GM18861 (cell line): ENCODE results near the gene RABEP1.

Source experiments
- ATAC-seq: cut with Tn5 transposase; IDR thresholded peaks from one replicate; pipeline ENCODE4 v1.9.1; 2021; ENCODE audit not compliant: unreplicated experiment

RABEP1 gene

DNA sequence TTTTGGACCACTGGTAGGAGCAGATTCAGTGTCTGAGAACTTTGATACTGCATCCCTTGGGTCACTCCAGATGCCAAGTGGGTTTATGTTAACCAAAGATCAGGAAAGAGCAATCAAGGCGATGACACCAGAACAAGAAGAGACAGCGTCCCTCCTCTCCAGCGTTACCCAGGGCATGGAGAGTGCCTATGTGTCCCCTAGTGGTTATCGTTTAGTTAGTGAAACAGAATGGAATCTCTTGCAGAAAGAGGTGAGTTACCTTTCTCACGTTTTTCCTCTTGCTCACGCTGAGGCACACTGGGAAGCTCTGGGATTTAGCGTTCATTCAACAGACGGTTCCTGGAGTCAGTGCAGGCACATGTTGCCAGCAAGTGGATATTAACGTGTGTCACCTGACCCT lies 79.3 kb downstream of the RABEP1 start:
- ATAC-seq, result no peak

DNA sequence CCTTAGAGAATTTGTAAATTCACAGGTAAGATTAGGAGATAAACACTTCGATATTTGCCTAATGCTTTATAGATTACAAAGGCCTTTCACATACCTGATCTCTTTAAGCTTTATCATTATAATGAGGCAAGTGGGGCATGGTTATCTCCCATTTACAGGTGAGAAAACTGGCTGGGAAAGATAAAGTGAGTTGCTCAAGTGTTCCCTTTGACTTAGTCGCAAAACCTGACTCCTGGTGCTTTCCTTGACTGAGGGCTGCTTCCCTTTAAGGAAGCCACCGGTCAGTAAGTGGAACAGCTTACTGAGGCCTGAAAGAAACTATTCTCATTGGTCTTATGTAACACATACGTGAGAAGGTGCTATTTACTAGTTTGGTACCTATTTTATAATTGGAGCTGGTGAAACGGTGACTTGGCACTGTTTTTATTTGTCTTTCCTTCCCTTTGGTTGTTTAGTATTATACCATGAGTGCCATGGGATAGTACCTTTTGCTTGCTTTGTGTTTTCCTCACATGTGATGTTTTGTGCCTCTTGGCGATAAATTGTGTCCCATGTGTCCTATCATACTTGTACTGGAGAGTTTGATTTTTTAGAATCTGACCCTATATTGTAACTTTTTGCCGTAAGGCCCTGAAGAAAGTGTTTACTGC lies 80.2 kb downstream of the RABEP1 start:
- ATAC-seq, result no peak

DNA sequence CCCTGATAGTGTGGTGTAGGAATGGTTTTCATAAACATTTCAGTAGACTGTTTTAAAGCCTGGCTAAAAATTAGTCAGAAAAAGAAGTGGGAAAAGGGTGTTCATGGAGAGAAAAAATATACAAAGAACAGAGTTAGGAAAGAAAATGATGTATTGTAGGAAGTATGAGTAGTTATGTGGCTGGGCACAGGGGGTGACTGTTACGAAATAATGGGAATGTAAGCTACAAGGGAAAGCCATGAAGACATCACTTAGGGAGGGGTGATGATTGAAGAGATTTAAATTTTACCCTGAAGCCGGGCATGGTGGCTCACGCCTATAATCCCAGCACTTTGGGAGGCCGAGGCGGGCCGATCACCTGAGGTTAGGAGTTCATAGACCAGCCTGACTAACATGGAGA lies 82.1 kb downstream of the RABEP1 start:
- ATAC-seq, result no peak

DNA sequence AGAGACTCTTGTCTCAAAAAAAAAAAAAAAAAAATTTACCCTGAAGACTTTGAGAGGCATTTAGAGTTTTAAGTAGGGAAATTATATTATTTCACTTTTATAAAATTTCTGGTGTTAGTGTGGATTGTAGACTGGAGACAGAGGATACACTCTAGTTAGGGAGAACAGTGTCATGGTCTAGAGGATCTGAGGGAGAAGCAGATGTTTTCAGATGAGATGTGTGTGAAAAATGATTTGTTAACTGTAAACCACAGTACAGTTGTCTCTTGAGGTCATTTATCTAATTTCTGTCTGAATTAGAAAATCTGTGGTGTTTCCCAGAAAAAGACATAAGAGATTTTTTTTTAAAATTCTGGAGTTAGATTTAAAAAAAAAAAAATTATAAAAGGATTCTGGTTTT lies 82.6 kb downstream of the RABEP1 start:
- ATAC-seq, result no peak

DNA sequence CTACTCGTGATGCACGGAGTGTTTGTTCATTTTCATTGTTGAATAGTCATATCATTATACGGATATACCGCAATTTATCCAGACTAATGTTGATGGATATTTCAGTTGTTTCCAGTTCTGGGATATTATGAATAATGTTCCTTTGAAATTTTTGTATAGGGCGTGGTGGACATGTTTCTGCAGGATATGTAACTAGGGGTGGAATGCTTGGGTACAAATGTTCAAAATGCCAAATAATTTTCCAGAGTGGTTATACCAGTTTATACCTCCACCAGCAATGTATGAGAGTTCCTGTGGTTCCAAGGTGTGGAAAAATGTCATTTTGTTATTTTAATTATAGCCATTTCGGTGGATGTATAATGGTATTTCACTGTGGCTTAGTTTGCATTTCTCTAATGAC lies 83.7 kb downstream of the RABEP1 start:
- ATAC-seq, result no peak

DNA sequence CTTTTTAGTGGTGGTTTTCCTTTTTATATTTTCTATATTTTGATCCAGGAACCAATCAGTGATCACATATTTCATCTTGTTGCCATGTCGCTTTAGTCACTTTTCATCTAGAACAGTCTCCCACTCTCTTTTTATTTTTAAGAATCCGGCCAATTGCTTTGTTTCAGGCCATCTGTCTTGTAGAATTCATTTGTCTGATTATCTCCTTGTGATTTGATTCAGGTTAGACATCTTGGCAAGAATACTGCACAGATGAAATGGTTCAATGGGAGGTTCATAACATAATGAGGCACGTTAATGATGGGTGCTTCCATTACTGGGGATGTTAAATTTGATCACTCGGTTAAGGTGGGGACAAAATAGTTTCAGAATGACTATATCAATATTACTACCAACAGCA lies 88.3 kb downstream of the RABEP1 start:
- no peak for ATAC-seq

DNA sequence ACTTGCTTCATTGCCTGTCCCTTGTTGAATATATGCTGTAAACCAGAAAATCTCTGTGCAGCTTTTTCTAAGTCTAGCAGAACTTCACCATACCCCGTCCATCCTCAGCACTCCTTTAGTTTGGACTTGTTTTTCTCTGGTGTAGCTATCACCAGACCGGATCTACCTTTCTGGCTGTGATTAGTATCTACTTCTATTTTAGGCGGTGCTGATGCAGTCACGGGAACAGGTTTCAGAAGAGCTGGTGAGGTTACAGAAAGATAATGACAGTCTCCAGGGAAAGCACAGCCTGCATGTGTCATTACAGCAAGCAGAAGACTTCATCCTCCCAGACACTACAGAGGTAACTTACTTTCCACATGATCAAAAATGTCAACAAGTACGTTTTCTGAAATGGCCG lies 91.0 kb downstream of the RABEP1 start:
- ATAC-seq, result no peak

DNA sequence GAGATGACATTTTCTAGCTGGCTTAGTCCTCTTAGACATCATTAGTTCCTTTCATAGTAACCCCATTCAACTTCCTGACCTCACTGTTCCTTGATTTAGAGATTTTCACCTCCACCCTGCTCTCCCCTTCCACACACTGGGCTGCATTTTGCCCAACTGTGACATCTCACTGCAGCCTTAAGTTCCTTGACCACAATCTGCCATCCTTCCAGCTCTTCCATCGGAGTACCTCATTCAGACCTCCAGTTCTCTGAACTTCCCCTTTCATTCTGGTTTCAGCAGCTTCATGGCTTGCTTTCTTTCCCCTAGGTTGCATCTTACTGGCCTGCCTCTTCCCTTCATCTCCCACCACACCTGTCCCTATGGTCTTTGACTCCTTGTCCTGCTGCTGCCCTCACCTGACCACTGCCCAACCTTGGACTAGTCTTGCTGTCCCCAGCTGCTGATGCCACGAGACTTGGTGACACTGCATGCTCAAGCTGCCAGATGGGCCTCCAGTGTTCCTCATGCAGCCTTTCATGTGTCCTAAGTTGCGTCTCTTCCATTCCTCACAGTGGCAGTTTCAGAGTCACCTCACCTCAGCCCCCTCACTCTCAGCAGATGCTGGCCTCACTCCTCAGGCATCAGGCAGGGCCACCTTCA lies 96.6 kb downstream of the RABEP1 start:
- no peak for ATAC-seq

DNA sequence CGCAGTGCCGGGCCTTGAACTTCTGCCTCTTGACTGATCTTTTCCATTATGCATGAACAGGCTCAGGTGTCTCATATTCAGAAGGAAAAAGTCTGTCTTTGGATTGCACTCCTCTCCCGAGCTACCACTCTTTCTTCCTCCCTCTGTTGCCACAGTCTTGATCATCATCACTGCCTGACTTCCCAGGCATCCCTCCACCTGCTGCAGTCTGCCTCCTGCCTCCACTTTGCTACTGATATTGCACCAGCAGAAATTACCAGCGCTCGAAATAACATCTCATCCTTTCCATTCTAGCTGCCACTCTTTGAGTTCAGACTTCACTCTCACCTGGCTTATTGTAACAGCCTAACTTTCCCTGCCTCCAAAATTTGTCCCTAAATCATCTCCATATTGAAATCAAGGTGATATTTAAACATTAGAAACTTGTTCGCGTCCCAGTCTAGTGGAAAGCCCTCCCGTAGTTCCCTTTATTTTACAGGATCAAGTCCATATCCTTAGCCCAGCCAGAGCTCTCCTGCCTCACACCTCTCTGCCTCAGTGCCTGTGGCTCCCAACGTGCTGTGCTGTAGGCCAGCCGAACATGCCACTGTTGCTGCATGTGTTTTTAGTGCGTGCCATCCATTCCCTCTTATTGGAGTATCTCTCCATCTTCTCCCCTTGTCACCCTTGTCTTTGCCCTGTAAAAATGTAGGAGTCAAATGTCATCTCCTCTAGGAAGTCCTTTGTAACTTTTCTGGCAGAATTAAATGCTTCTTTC lies 97.4 kb downstream of the RABEP1 start:
- ATAC-seq, result no peak

DNA sequence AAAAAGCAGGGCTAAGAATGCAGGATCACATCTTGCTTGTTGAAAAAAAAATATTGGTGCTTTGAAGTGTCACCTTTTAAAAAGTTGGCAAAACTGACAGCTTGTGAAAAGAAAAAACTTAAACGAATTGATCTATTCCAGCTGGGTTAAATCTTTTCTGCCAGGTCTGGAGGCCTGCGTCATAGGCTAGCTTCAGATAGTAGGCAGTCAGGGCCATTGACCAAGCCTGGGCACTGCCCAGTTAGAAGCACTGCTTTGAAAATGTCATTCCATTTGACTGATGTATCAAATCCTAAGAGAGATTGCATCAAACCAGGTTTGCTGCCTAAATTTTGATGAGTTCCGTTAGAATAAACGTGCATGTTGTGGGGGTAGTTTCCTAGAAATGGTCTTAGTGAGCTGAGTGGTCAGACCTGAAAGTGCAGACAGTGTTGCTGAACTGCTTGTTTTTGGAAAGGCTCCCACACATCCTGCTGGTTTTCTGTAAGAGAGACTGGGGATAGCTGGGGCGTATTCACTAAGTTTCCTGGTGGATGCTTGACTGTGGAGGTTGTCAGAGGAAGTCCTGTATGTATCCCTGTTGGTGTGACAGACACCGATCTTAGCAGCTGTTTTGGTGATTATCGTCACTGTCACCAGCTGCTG lies 98.5 kb downstream of the RABEP1 start:
- ATAC-seq, result no peak

DNA sequence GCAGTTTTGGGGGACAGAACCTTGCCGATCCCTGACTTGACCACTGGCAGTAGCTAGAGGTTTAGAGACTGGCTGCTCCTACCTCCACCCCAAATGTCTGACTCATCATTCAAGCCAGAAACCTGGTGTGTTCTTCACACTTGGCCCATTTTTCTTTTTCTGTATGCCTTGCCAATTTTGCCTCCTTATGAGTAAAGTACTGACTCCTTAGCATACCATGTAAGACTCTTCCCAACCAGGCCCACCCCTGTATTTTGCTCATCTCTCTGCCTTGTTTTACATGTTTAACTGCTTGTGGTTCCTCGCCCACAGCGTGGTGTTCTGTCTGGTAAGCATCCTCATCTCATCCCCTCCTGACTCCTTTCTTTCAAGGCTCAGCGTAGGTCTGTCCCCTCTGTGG lies 99.5 kb downstream of the RABEP1 start:
- no peak for ATAC-seq

DNA sequence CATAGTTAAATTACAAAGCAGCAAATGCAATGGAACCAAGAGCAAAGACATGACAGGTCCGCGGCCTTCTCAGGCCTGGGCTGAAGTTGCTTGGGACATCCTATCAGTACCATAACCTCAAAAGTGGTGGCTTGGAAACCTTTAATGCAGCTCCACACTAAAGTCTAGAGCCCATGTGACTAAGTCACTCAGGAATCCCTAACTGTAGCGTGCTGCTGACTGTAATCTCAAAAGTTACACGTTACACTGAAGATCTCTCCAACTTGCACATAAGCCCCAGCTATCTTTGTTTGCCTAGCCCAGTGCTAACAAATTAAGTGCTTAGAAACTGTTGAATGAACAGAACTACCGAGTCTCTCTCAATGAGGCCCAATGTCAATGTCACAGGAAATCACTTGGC lies 109.6 kb downstream of the RABEP1 start:
- ATAC-seq, result no peak

DNA sequence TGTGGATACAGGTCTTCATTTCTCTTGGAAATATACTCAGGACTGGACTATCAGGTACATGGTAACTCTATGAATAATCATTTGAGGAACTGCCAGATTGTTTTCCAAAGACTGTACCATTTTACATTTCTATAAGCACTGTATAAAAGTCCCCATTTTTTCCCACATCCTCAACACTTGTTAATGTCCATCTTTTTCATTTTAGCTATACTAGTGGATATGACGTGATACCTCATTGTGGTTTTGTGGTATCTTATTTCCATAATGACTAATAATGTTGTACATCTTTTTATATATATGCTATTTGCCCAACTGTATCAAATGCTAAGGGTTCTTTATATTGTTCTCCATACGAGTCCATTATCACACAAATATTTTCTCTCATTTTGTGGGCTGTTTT lies 114.5 kb downstream of the RABEP1 start:
- no peak for ATAC-seq

DNA sequence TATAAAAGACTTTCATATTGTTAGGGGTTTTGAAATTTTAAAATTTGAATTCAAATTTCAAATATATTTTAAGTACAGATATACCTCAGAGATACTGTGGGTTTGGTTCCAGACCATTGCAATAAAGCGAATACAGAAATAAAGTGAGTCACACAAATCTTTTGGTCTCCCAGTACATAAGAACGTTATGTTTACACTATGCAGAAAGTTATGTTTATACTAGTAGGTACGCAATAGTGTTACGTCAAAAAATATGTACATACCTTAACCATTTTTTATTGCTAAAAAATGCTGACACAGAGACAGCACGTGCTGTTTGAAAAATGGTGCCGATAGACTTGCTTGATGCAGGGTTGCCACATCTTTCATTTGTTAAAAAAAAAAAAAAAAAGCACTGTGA lies 117.7 kb downstream of the RABEP1 start:
- no peak for ATAC-seq

DNA sequence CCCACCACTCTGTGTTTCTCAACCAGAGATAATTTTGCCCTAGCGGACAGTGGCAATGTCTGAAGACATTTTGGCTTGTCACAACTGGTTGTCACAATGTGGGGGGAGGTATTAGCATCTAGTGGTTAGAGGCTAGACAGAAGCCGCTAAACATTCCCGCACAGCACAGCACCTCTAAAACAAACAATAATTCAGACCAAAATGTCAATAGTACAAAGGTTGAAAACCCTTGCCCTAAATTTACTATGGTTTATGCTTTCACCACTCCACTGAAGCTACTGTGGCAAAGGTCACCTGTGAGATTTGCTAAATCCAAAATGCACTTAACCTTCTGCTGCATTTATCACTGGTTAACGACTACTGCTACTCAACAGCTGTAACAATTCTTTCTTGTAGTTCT lies 123.3 kb downstream of the RABEP1 start:
- ATAC-seq, result no peak

DNA sequence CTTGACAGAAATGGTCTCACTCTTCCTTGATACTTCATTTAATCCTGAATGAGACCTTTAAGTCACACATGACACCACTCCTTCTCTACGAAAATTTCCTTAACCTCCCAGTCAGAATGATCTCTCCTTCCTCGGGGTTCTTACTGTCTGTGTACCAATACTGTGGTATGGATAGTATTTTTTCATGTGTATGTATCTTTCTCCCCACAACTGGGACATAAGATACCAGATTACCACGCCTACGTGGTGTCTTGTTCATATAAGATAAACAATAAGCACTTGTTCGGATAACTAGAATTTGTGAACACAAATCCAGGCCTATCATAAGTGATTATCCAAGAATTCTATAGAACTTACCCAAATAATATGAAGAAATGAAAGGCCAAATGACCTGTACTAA lies 126.1 kb downstream of the RABEP1 start:
- ATAC-seq, result no peak

DNA sequence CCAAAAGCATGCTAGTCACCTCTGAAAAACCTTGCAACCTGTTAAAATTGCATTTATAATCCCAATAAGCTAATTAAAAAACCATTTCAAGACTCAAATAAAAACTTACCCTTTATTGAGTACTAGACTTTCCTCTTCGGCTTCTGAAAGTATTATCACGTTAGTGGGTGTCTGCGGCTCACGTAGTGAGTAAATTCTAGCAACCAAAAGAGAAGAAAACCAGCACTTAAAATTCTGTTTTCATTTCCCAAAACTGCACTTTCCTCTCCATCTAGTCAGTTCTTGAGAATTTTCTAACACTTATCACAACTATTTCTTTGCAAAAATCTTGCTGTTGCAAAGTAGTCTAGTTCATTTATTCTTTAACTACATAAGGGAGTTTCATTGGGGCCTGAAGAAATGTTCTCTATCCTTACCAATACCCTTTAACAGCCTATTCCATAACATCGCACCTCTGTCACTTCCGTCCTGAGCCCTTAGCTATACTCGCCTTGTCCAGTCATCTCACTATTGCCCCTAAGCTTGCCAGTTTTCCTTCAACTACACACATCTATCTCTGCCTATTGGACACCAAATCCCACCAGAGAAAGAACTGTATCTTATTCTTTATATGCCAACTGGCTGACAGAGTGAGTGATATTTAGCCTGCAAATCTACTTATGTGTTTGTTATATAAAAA lies 128.6 kb downstream of the RABEP1 start:
- ATAC-seq, result no peak

DNA sequence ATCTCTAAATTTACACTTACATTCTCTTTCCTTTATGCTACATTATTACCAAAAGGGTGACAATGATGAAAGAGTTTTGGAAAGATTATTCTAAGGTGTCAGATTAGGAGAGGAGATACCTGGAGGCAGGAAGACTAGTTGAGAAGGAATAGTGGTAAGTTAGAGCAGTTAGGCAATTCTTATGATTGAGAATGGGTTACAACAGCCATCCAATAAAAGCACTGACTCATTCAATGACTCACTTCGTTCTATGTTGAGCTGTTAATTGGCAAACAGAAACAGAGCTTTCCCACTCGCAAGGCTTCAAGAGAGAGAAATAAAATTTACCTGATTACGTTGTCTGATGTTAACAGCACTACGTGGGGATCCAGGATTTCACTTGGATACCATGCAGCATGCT lies 131.6 kb downstream of the RABEP1 start:
- ATAC-seq, result no peak

DNA sequence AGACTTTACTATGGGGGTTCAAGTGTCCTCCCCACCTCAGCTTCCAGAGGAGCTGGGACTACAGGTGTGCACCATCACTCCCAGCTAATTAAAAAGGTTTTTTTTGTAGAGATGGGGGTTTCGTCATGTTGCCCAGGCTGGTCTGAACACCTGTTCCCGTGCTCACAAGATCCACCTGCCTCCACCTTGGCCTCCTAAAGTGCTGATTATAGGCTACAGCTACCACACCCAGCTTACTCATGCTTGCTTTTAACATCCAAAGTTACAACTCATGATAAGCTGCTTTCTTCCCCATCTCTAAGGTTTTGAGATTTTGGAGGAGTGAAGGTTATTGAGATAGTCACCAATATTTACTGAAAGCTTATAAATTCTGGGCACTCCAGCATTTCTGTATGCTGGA lies 134.8 kb downstream of the RABEP1 start:
- no peak for ATAC-seq

DNA sequence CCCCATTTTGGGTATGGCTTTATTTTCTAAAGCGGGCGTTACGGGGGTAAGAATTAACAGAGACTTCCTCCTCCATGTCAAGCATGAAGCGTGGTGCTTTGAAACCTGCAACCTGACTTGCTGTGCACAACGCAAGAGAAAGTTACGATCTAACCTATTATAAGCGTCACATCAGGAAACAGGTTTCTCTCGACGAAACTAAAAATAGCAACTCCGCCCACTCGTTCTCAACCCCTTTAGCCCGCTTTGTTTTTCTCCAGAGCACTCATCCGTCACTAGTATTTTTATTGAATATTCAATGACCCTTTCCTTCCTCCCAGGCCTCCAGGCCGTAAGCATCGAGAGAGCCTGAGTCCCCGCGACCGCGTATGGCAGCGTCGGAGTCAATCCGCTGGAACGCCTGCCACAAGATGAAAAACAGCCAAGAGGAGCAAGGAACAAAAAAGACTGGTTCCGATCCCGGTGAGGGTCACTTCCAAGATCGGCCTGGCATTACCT lies 136.8 kb downstream of the RABEP1 start:
- ATAC-seq, result peak; percentile 44

DNA sequence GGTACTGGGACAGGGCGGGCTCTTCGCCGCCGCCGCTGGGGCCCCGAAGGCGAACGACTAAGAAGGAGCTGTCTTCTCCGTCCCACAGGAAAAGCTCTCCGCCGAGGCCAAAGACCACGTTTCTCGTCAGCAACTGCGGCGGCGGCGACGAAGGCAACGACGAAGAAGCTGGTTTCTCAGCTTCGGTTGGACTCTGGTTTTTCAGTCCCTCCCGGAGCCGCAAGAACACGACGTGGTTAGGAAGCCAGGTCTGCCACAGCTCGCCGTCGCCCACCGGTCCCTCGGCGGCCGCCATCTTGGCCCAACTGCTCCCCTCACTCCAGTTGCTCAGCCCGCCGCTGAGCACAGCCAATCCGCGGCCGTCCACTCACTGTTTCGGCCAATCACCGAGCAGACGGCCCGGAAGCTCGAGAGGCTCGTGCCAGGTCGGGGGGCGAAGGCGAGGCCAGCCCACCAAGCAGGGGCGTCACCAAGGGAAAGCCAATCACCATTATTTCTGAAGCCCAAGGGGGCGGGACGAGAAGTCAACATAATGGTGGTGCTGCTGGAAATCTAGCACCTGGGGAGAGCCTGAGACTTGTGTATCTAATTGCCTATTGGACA lies 137.4 kb downstream of the RABEP1 start, which contains the start of gene NUP88:
Gene NUP88, minus strand, starts transcription at position 307 of the 603 bp plus-strand sequence. Its CDS starts 12 bp downstream, at position 295.
- peak; percentile 70 for ATAC-seq
